ENCODE results near the gene C12orf42.

GRCh38 chr12:103455020-103455763, 40.6 kb downstream of the C12orf42 start:
- no peak for TF ChIP-seq ZBTB33 (IDR thresholded peaks at IDR 0.05)
- TF ChIP-seq NRF1 (conservative IDR thresholded peaks at IDR 0.05; ENCODE audit: low read depth, low read length): no peak
- 0 out of 4 replicates have a peak, but pooled peaks of 1 of the 2 experiments have one; percentile 14 for TF ChIP-seq EP300 (IDR thresholded peaks at IDR 0.05; ENCODE audit: borderline replicate concordance in 1 of 2, control insufficient read depth in 1 of 2, low read depth in 2 of 2, low read length in 2 of 2)
- TF ChIP-seq CTCF (IDR thresholded peaks at IDR 0.05 in 2 of 3, conservative IDR thresholded peaks at IDR 0.05 in 1 of 3; ENCODE audit: control insufficient read depth in 2 of 3, extremely low read depth in 1 of 3, insufficient read depth in 1 of 3, low read depth in 3 of 3, low read length in 3 of 3): no peak
- TF ChIP-seq ZNF274 (IDR thresholded peaks at IDR 0.05; ENCODE audit: insufficient read depth, insufficient read length): no peak
- no peak for TF ChIP-seq EED (IDR thresholded peaks at IDR 0.05; ENCODE audit: low read depth)
- TF ChIP-seq CEBPB (IDR thresholded peaks at IDR 0.05; ENCODE audit: borderline replicate concordance in 1 of 2, low read depth in 2 of 2, low read length in 2 of 2): no peak
- no peak for TF ChIP-seq NBN (IDR thresholded peaks at IDR 0.05)

Measured in GM12878 (cell line).